Measurements from ENCODE around the gene MCM3AP.
A peak's percentile ranks its signal among the peaks of the same experiment; 100 is the strongest.

Gene MCM3AP

GRCh38 chr21:46295177-46295770, 9.9 kb upstream of the MCM3AP start:
- no peak for TF ChIP-seq CTCF (IDR thresholded peaks at IDR 0.05; ENCODE audit: insufficient read depth, low read length, missing control alignments)
- no peak for DNase-seq (ENCODE audit: low read depth, low spot score)
- POLR2A ChIA-PET, result no interaction called here
- no peak overlapping the region for H3K4me3 ChIP-seq (ENCODE audit: low read depth, low read length)
- CTCF ChIA-PET, result interaction anchor here (0.7 to 1.1 kb wide), 2 partner anchors 10 to 372 kb away, joined by 4 to 5 read pairs; partner anchors contain the start of genes MCM3AP and YBEY

- POLR2A ChIA-PET, result no interaction called here
- TF ChIP-seq CTCF (IDR thresholded peaks at IDR 0.05; ENCODE audit: insufficient read depth, low read length, missing control alignments), result no peak
- no peak overlapping the region for H3K4me3 ChIP-seq (ENCODE audit: low read depth, low read length)
- CTCF ChIA-PET, result interaction anchor here (0.7 kb wide), 1 partner anchor 371 kb away, joined by 4 read pairs; no protein-coding TSS in a partner anchor
- DNase-seq (ENCODE audit: low read depth, low spot score), result no peak
Measured at GRCh38 chr21:46294647-46295176, 9.3 kb upstream of the MCM3AP start.

GRCh38 chr21:46291561-46291960, 6.2 kb upstream of the MCM3AP start:
- DNase-seq (ENCODE audit: low read depth, low spot score), result no peak
- no peak overlapping the region for H3K4me3 ChIP-seq (ENCODE audit: low read depth, low read length)
- TF ChIP-seq CTCF (IDR thresholded peaks at IDR 0.05; ENCODE audit: insufficient read depth, low read length, missing control alignments), result no peak
- ChIA-PET CTCF (no interaction called here), POLR2A (no interaction called here)

GRCh38 chr21:46289655-46290179, 4.3 kb upstream of the MCM3AP start:
- DNase-seq (ENCODE audit: low read depth, low spot score), result no peak
- CTCF ChIA-PET, result no interaction called here
- H3K4me3 ChIP-seq (ENCODE audit: low read depth, low read length), result no peak overlapping the region
- TF ChIP-seq CTCF (IDR thresholded peaks at IDR 0.05; ENCODE audit: insufficient read depth, low read length, missing control alignments), result no peak
- POLR2A ChIA-PET, result no interaction called here

GRCh38 chr21:46287541-46287940, 2.1 kb upstream of the MCM3AP start:
- H3K4me3 ChIP-seq (ENCODE audit: low read depth, low read length), result peak overlapping the region; percentile 77
- no peak for TF ChIP-seq CTCF (IDR thresholded peaks at IDR 0.05; ENCODE audit: insufficient read depth, low read length, missing control alignments)
- no peak for DNase-seq (ENCODE audit: low read depth, low spot score)
- POLR2A ChIA-PET, result no interaction called here
- CTCF ChIA-PET, result no interaction called here

- ChIA-PET POLR2A (interaction anchor here (1.0 kb wide), 1 partner anchor 36 kb away, joined by 4 read pairs; no protein-coding TSS in a partner anchor), CTCF (interaction anchor here (1.8 kb wide), 1 partner anchor 12 kb away, joined by 6 read pairs; no protein-coding TSS in a partner anchor)
- no peak for TF ChIP-seq CTCF (IDR thresholded peaks at IDR 0.05; ENCODE audit: insufficient read depth, low read length, missing control alignments)
- peak overlapping the region; percentile 77 for H3K4me3 ChIP-seq (ENCODE audit: low read depth, low read length)
- DNase-seq (ENCODE audit: low read depth, low spot score), result no peak
Measured at GRCh38 chr21:46286648-46287002, 1.2 kb upstream of the MCM3AP start.
